SU-DHL-6 (cell line): Measurements from ENCODE around the gene AIFM1.

Experiments used
- H2AFZ ChIP-seq: fragments of 200-600 bp; sonication (generic); 2 replicates; pipeline ENCODE4 v1.6.1; 2014; ENCODE audit warnings: low read depth, mild to moderate bottlenecking, moderate library complexity, mixed read lengths, antibody characterized with exemption, low read length; ENCODE audit not compliant: severe bottlenecking
- H3F3A ChIP-seq: fragments of 200-600 bp; shearing (Covaris generic); 2 replicates; pipeline ENCODE4 v1.6.0; 2016; ENCODE audit warnings: antibody characterized with exemption, mild to moderate bottlenecking; ENCODE audit not compliant: insufficient read depth
- H3K27ac ChIP-seq: fragments of 200-600 bp; sonication (generic); 2 replicates; pipeline ENCODE4 v1.5.1; 2016; ENCODE audit warnings: low read depth, mild to moderate bottlenecking, low read length, moderate library complexity, mixed read lengths
- H3K27me3 ChIP-seq: fragments of 200-600 bp; sonication (generic), shearing (Covaris generic); 2 replicates; pipeline ENCODE4 v1.6.0; 2014; ENCODE audit warnings: mild to moderate bottlenecking, low read length
- H3K36me3 ChIP-seq: fragments of 200-600 bp; sonication (generic); 2 replicates; pipeline ENCODE4 v1.6.1; 2014; ENCODE audit warnings: mild to moderate bottlenecking, low read length, mixed read lengths
- H3K4me2 ChIP-seq: fragments of 300-600, 200-600 bp; shearing (Covaris generic), sonication (generic); 2 replicates; pipeline ENCODE4 v1.6.0; 2014; ENCODE audit warnings: low read length, low read depth, mild to moderate bottlenecking; ENCODE audit not compliant: poor library complexity, severe bottlenecking
- H3K4me3 ChIP-seq: fragments of 200-600 bp; sonication (generic); 2 replicates; pipeline ENCODE4 v1.5.1; 2014; ENCODE audit warnings: antibody characterized with exemption, low read length, mild to moderate bottlenecking, mixed read lengths; ENCODE audit not compliant: insufficient read depth, poor library complexity, severe bottlenecking
- H3K79me2 ChIP-seq: fragments of 200-600 bp; sonication (generic); 2 replicates; pipeline ENCODE4 v1.6.1; 2014; ENCODE audit warnings: mild to moderate bottlenecking, low read length, moderate library complexity; ENCODE audit not compliant: insufficient read depth
- H3K9ac ChIP-seq: fragments of 200-600 bp; sonication (generic); 2 replicates; pipeline ENCODE4 v1.7.0; 2014; ENCODE audit warnings: mild to moderate bottlenecking, low read length
- H3K9me2 ChIP-seq: fragments of 200-600 bp; sonication (generic); replicated peaks from 2 replicates; pipeline ENCODE4 v1.6.1; 2014; ENCODE audit warnings: low read length; ENCODE audit not compliant: insufficient read depth
- H3K9me3 ChIP-seq: fragments of 200-600 bp; sonication (generic); 2 replicates; pipeline ENCODE4 v1.6.1; 2014; ENCODE audit warnings: low read length, mixed read lengths; ENCODE audit not compliant: insufficient read depth
- H4K20me1 ChIP-seq: fragments of 200-600 bp; sonication (generic); 2 replicates; pipeline ENCODE4 v1.6.1; 2014; ENCODE audit warnings: low read depth, mild to moderate bottlenecking, antibody characterized with exemption, low read length, moderate library complexity, mixed read lengths
- EZH2phosphoT487 ChIP-seq: fragments of 200-600 bp; sonication (generic), shearing (Covaris generic); conservative IDR thresholded peaks from 2 replicates; pipeline ENCODE4 v1.6.1; 2018; ENCODE audit warnings: mild to moderate bottlenecking, antibody characterized with exemption, low read length, moderate library complexity, mixed read lengths
- TF ChIP-seq, protein P1 (sequence below): fragments of 200-600 bp; sonication (generic); IDR thresholded peaks from one replicate; pipeline ENCODE4 v1.5.1; 2017; ENCODE audit warnings: antibody characterized with exemption, mild to moderate bottlenecking, low read length, moderate library complexity; ENCODE audit not compliant: insufficient read depth, poor library complexity, severe bottlenecking

The AIFM1 gene

DNA sequence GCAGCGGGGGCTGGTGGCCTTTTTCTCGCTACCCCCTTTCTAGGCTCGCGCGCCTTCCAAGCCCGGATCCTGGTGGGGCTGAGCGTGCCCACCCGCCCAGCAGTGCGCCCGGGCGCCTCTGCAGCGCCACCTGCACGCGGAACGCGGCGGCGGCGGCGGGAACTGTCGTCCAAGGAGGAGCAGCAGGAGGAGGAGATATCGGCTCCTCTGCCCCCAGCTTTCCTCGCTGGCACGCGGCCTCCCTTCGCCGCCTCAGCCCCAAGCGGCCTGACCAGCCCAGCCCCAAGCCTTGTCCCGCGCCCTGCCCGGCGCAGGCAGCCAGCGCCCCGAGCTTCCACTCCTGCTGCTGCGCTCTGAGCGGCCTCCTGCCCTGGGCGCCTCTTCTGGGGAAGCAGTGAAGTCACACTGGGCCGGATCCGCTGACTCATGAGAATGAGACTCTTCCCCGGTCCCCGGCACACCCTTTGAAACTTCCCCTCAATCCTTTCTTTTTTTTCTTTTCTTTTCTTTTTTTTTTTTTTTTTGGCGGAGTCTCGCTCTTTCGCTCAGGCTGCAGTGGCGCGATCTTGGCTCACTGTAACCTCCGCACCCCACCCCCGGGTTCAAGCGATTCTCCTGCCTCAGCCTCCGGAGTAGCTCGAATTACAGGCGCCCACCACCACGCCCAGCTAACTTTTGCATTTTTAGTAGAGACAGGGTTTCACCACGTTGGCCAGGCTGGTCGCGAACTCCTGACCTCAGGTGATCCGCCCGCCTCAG, 44.7 kb downstream of the AIFM1 start:
- Histone ChIP-seq H2AFZ (peak overlapping the region; percentile 57), H3K9ac (peak overlapping the region; percentile 53), H3K36me3 (no peaks in the 10 kb centered on the region), H3K27ac (no peak overlapping the region), H3K9me3 (no peaks in the 10 kb centered on the region), H4K20me1 (no peaks in the 10 kb centered on the region), H3K4me3 (peak overlapping the region; percentile 48), H3K4me2 (peak overlapping the region; percentile 76), H3F3A (no peaks in the 10 kb centered on the region), H3K79me2 (no peaks in the 10 kb centered on the region), H3K9me2 (no peaks in the 10 kb centered on the region), H3K27me3 (no peaks in the 10 kb centered on the region)
- TF ChIP-seq, protein P1, sequence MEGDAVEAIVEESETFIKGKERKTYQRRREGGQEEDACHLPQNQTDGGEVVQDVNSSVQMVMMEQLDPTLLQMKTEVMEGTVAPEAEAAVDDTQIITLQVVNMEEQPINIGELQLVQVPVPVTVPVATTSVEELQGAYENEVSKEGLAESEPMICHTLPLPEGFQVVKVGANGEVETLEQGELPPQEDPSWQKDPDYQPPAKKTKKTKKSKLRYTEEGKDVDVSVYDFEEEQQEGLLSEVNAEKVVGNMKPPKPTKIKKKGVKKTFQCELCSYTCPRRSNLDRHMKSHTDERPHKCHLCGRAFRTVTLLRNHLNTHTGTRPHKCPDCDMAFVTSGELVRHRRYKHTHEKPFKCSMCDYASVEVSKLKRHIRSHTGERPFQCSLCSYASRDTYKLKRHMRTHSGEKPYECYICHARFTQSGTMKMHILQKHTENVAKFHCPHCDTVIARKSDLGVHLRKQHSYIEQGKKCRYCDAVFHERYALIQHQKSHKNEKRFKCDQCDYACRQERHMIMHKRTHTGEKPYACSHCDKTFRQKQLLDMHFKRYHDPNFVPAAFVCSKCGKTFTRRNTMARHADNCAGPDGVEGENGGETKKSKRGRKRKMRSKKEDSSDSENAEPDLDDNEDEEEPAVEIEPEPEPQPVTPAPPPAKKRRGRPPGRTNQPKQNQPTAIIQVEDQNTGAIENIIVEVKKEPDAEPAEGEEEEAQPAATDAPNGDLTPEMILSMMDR: peak; percentile 46
- TF ChIP-seq EZH2phosphoT487: no peak

DNA sequence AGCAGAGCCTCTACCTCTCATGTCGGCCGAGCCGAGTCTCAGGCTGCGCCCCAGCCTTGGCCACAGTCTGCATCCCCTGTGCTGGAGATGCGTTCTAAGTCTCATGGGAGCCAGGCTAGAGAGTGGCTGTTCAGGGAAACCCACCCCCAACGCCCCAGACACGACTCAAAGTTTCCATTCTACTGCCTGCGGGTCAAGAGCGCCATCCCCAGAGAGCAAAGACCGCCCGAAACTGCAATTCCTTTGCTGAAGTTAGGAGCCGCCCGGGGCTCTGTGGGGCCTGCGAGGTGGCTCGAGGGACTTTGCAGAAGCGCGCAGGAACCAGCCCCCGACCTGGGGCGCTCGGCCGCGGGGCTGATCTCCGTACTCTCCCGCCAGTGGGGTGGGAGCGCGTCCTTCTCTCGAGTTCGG, 45.3 kb downstream of the AIFM1 start:
- Histone ChIP-seq H3K9ac (peak overlapping the region; percentile 53), H3K36me3 (no peaks in the 10 kb centered on the region), H4K20me1 (no peaks in the 10 kb centered on the region), H3K27ac (no peak overlapping the region), H3K27me3 (no peaks in the 10 kb centered on the region), H3F3A (no peaks in the 10 kb centered on the region), H3K9me2 (no peaks in the 10 kb centered on the region), H3K9me3 (no peaks in the 10 kb centered on the region), H3K4me3 (peak overlapping the region; percentile 48), H3K4me2 (peak overlapping the region; percentile 76), H3K79me2 (no peaks in the 10 kb centered on the region), H2AFZ (peak overlapping the region; percentile 57)
- TF ChIP-seq, protein P1: no peak
- TF ChIP-seq EZH2phosphoT487: no peak

DNA sequence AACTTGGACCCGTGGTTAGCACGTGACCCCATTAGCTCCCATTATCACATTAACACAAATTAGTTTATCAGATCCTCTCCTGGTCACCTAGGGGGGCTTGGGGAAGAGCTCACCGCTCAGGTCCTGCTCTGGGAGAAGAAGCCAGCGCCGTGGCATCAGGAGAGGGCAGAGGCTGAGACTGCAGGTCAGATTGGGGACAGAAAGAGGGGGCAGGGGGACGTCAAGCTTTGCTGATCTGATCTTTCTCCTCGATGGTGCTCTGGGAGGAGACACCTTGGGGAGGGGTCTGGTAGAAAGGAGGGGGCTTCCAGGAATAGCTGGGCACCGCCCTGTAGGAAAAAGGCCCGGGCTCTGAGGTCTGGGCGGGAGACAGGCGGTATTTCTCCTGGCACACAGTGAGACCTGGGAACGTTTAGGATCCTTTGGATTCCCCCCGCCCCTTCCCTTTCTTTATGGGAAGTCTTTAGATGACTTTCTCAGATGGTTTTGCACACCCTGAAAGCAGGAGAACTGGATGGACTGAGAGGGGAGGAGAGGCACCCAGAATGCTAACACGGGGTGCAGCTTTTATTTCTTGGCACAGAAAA, 46.2 kb downstream of the AIFM1 start:
- Histone ChIP-seq H3F3A (no peaks in the 10 kb centered on the region), H3K9me3 (no peaks in the 10 kb centered on the region), H3K27me3 (no peaks in the 10 kb centered on the region), H3K4me2 (no peak overlapping the region), H3K36me3 (no peaks in the 10 kb centered on the region), H4K20me1 (no peaks in the 10 kb centered on the region), H3K27ac (no peak overlapping the region), H3K9me2 (no peaks in the 10 kb centered on the region), H3K9ac (no peak overlapping the region), H3K79me2 (no peaks in the 10 kb centered on the region), H3K4me3 (no peak overlapping the region), H2AFZ (no peak overlapping the region)
- TF ChIP-seq, protein P1: no peak
- no peak for TF ChIP-seq EZH2phosphoT487
